ENCODE data around the gene CAPN7.
A peak's percentile ranks its signal among the peaks of the same experiment; 100 is the strongest.
"Not testable (repeated sequence)": the region's sequence is repeated elsewhere in the genome, so short reads cannot be mapped to it uniquely, and the experiment has no call there.

The CAPN7 gene

DNA sequence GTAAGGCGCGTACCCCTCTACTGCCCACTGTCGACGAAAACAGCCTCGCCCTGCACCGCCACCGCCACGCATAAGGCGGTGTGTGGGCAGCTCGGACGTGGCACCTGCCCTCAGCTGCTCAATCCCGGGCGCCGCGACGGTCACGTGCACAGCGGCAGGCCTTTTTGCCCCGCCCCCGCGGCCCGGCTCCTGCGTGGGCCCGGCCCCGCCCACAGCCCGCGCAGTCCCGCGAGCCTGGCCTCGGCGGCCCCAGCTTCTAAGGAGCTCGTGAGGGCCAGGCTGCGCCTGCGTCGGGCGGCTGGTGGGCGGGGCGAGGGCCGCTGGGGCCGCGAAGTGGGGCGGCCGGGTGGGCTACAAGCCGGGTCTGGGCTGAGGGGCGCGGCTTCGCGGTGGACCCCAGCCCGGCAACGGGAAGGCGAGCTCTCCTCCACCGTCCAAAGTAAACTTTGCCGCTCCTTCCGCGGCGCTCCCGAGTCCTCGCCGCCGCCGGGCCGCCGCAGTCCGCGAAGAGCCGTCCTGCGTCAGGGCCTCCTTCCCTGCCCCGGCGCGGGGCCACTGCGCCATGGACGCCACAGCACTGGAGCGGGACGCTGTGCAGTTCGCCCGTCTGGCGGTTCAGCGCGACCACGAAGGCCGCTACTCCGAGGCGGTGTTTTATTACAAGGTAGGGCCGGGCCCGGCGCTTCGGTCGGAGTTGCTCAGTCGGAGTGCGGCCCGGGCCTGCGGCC lies at the start of gene CAPN7:
TSS of gene CAPN7 (plus strand) at position 313 of the 728 bp plus-strand sequence. CDS start at position 563, 250 bp downstream.
- no peak for DNase-seq

DNA sequence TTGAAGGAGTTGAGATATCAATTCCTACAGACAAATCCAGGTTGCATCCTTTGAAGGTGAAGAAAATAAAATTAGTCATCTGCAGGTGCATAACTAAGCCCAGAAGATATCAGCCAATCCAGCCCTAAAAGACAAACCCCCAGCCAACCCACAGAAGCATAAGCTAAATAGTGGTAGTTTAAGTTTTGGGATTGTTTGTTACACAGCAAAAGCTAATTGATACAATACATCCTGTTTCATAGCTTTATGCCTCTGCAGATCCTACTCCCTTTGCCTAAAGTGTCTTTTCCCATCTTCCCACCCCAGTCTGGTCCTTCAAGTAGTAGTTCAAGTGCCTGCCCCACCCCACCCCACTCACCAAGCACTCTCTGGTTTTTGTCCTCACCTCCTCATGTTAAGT lies 48.6 kb upstream of the CAPN7 start:
- DNase-seq, result no peak

DNA sequence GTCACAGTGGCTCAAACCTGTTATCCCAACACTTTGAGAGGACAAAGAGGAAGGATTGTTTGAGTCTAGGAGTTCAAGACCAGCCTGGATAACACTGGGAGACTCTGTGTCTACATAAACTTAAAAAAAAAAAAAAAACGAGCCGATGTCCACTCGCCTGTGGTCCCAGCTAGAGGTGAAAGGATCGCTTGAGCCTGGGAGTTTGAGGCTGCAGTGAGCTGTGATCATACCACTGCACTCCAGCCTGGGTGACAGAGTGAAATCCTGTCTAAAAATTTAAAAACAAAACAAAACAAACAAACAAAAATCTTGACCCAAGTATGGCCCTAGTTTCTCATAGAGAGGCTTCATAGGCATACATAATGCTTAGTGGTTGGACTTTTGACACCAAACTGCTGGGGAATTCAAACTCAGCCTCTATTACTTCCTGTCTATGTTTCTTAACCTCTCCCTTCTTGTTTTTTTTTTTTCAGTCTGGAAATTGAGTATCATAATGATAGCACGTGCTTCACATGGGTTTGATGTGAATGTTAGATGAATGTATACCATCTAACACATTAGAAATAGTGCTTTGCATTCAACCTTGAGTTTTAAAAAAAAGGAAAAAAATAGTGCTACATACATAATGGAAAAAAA lies 46.4 kb upstream of the CAPN7 start:
- DNase-seq, result no peak

DNA sequence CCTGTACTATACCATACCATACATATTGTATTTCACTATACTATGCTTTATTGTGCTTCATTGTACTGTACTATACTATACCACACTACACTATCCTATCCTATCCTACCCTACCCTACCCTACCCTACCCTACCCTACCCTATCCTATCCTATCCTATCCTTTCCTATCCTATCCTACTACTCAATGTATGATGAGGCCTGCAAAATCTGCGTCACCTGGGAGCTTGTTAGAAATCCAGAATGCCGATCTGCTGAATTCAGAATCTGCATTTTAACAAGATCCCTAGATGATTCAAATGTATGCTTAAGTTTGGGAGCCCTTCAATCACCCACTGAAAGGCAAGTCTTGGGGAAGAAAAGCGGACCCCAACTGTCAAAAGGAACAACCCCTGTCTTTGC lies 45.4 kb upstream of the CAPN7 start:
- DNase-seq, result no peak

DNA sequence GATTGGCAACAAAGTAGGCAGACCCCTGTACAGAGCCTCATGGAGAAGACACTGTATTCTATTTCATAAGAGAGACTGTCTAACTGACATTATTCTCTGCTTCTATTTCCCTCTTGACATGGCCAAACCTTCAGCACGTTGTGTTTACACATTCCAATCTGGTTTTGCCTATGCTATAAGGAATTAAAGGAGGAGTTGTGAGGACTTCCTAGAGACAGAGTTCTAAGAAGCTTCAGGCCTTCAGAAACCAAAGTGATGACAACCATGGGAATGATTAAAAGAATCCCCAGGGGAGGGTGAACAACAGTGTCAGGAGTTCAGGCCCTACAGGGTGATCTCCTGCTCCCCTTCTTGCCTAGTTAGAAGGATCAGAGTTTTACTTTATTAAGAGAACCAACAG lies 44.9 kb upstream of the CAPN7 start:
- DNase-seq, result no peak

DNA sequence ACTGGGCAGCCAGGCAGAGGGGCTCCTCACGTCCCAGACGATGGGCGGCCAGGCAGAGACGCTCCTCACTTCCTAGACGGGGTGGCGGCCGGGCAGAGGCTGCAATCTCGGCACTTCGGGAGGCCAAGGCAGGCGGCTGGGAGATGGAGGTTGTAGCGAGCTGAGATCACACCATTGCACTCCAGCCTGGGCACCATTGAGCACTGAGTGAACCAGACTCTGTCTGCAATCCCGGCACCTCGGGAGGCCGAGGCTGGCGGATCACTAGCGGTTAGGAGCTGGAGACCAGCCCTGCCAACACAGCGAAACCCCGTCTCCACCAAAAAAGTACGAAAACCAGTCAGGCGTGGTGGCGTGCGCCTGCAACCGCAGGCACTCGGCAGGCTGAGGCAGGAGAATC lies 42.4 kb upstream of the CAPN7 start:
- DNase-seq, result not testable (repeated sequence)

DNA sequence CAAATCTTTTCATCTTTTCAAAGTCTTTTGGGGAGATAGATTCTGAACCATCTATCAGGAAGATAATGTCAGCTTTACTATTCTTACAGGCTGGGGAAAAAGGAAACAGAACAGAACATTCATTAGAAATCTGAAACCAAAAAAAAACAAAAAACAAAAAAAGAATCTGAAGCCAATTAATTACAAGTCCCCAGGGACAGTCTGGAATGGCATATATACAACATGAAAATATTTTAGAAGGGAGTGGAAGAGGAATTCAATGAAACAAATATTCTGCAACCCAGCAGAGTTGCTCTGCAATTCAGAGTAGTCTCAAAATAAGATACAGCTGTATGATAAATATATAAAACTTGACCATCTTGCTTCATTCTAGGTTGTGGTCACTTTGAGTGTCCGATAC lies 41.7 kb upstream of the CAPN7 start:
- no peak for DNase-seq

DNA sequence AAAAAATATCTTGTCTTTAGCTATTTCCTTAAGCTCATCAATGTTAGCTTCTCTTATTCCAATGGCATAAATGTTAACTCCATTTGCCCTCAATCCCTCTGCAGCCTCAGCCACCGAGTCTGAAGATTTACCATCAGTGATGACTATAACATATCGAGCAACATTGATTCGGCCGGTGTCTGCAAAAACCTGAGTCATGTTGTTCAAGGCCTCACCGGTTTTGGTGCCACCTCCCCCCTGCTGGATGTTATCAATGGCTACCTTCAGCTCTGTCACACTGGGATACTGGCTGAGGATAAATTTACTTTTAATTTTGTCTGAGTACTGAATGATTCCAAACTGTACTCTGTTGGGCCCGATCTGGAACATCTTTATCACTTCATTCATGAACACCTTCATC lies 41.0 kb upstream of the CAPN7 start:
- DNase-seq, result no peak

DNA sequence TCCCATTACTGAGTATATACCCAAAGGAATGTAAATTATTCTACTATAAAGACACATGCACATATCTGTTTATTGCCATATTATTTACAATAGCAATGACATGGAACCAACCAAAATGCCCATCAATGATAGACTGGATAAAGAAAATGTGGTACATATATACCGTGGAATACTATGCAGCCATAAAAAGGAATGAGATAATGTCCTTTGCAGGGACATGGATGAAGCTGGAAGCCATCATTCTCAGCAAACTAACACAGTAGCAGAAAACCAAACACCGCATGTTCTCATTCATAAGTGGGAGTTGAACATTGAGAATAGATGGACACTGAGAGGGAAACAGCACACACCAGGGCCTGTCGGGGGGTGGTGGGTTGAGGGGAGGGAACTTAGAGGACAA lies 39.7 kb upstream of the CAPN7 start:
- not testable (repeated sequence) for DNase-seq

DNA sequence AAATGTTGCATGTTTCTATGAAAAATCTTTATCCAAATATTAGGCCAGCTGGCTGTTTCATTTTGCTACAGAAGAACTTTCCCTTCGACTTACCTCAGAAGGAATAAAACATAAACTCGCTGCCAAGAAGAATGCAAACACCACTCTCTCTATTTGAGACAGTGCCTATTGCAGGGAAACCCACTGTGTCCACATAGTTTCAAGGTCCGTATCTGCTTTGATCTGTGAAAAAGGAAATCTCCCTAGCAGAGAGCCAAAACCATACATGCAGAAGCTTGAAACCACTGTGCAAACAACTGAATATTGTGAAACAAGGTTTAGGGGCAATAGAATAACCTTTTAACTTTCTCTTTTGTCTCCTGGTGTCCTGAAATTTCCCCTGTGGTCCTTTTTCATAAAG lies 35.0 kb upstream of the CAPN7 start:
- no peak for DNase-seq

DNA sequence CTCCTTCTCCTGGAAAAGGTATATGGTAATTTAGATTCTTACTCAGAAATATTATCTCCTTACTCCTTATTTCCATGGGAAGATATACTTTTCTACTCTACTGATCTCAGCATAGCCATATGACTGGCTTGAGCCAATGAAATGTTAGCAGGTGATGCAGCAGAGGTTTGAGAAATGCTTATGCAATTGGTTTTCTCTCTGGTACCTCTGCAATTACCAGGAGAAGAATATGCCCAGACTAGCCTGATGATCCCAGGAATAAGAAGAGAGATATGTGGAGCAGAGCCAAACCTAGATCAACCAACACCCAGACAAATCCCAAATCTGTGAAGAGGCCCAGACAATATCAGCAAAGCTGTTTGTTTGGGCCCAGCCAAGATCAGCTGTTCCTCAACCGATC lies 33.2 kb upstream of the CAPN7 start:
- no peak for DNase-seq

DNA sequence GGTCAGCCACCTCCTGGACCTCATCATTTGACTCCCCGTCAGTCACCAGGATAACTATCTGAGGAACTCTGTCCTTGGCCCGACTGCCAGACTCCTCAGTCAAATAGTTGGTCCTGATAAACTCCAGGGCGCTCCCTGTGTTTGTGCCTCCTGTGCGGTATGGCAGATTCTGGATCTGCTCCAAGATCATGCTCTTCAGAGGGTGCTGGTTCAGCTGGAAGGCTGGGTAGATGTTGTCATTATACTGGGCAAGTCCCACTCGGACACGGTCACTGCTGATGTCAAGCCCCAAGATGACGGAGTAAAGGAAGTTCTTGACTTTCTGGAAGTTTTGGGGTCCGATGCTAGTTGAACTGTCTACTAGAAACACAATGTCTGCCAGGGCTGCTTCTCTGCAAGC lies 31.1 kb upstream of the CAPN7 start:
- no peak for DNase-seq

DNA sequence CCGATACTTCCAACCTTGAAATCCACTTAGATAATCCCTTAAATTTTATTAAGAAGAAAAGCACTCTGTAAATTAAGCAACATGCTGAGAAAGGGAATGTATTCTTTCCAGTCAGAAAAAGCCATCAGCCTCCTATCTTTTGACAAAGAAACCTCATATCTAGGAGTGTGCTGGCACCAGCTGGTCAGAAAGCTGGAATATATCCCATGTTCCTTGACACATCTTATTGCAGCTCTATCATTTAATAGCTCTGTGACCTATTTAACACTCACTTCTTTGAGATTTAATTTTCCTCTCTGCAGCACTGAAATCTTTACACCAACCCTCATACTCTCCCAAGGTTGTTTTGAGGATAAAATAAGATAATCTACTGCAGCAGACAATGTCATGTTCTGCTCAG lies 30.4 kb upstream of the CAPN7 start:
- no peak for DNase-seq

DNA sequence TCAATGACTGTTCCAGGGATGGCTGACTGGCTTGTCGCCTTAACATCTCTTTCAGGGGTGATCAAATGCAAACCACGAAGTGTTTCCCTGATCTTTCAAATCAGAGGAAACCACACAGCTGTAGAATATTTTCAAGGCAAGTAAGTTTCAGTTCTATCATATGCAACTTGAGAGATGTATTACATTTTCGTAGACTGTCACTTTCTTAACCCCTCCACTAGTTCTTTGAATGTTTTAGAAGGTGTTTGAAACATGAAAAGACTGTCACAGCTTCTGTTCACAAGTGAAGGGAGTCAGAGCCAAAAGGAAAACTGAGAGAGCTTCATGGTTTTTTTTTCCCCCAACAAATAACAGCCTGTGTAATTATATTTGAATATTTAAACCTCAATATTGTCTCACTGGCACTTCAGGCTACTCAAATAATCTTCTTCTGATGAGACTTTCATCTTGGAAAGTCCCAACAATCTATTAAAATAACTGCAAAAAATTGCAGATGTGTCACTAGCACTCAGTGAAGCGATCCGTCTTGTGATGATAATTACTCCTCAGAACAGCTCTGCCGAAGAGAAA lies 25.9 kb upstream of the CAPN7 start:
- DNase-seq, result no peak

DNA sequence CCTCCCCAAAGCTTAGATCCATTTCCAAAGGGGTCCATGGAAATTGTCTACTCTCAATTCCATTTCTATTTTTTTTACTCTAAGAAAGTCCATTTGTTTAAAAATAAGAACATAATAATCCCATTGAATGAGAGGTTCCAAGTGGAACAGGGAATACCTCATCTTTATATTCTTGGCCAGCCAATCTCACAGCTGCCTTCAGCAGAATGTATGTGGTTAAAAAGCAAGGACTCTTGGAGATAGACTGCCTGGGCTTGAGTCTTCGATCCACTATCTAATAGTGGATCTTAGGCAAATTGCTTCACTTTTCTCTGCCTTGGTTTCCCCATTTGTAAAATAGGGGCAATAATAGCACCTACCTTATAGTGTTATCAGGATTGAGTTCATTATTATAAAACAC lies 24.5 kb upstream of the CAPN7 start:
- DNase-seq, result no peak

DNA sequence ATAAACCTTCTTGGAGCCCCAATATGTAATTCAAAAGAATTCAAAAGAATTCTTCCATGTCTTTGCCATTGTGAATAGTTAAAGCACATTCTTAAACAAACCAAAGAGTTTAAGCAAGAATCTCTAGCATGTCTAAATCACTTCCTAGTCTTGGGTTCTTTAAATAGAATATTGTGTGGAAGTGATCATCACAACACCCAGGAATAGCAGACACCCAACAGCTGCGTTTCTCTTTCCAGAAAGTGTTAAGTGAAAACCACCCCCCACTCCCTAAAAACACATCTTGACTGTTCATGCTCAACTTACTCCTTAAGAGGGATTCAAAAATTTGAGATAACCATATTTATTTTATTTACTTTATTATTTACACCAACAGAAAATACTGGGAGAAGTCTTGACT lies 24.1 kb upstream of the CAPN7 start:
- DNase-seq, result no peak

DNA sequence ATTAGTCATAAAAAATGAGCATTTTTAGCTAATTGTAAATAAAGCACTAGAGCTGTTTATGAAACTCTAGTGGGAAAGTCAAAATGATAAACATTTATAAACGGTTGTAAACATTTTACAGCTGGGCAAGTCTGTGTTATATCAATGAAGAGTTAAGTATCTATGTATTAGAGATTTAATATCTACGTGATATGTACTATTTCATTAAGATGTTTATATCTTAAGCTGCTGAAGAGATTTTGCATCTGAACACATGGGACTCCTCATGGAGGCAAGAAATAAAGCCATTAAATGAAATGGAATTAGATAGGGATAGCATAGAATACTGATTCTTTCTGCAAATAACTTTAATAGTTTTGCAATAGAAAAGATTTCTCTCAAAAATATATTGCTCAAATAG lies 23.0 kb upstream of the CAPN7 start:
- no peak for DNase-seq

DNA sequence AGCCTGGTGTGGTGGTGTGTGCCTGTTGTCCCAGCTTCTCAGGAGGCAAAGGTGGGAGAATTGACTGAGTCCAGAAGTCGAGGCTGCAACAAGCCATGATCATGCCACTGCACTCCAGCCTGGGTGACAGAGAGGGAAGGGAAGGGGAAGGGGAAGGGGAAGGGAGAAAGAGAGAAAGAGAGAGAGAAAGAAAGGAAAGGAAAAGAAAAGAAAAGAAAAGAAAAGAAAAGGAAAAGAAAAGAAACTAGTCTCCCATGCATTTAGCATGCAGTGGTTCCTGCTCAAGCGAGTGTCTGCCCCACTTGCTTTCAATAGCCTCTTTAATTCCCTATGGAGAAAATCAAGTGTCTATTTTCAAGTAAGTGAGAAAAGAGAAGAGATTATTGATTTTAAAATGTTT lies 20.6 kb upstream of the CAPN7 start:
- no peak for DNase-seq

DNA sequence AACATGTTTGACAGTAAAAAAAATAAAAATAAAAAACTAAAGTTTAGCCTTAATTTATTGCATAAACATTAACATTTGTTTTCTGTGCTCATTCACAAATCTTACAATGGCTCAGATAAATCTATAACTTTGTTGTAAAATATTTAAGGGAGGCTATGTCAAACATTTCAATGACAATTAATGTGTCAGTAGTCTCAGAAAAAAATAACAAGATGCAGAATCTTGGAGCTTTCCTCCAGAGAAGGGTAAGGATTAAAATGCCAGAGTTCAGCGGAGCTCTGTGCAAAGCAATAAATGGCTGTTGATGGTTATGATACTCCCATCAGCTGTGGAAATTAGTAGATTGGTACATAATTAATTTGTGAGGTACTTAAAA lies 20.0 kb upstream of the CAPN7 start:
- DNase-seq, result no peak

DNA sequence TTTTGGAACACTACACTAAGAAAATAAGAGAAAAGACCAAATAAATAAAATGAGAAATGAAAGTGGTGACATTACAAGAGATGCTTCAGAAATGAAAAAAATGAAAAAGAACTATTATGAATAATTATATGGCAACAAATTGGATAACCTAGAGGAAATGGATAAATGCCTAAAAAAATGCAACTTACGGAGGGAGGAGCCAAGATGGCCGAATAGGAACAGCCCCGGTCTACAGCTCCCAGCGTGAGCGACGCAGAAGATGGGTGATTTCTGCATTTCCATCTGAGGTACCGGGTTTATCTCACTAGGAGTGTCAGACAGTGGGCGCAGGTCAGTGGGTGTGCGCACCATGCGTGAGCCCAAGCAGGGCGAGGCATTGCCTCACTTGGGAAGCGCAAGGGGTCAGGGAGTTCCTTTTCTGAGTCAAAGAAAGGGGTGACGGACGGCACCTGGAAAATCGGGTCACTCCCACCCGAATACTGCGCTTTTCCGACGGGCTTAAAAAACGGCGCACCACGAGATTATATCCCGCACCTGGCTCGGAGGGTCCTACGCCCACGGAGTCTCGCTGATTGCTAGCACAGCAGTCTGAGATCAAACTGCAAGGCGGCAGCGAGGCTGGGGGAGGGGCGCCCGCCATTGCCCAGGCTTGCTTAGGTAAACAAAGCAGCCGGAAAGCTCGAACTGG lies 19.4 kb upstream of the CAPN7 start:
- DNase-seq, result peak; percentile 6

DNA sequence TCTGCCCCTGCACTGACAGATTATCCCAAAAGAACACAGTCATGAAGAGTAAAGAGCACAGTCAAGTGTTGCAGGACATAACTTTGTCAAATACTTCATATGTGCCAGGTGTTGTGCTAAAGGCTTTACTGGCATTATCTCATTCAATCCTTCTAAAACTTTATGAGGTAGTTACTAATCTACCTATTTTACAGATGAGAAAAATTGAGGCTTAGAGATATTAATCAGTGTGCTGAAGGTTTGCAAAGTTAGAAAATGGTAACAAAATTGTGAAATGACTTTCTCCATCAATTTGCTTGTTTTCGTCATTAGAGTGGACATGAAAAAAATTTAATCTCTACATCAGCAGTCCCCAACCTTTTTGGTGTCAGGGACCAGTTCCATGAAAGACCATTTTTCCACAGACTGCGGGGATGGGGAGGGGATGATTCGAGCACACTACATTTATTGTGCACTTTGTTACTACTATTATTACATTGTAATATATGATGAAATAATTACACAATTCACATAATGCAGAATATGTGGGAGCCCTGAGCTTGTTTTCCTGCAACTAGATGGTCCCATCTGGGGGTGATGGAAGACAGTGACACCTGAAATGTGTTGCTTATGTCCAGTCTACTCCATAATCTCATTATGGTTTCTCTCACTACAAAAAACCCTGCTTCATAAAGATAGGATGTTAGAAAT lies 8.6 kb upstream of the CAPN7 start:
- DNase-seq, result no peak

DNA sequence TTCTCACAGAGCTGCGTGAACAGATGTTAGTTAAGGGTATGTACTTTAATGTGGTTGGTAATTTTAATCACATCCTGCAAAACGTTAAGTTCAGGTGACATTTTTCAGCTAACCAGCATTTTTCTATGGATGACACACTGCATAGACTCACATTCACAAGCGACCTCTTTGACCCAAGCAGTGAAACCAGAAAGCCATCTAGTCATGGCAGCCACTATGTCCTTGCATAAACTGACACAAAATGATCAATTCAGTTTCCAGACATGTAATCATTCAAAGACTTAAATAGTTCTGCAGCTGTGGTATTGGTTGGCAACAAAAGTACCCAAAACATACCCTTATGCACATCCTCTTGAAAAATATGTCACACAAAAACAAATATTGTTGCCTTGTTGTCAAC lies 7.4 kb upstream of the CAPN7 start:
- no peak for DNase-seq

DNA sequence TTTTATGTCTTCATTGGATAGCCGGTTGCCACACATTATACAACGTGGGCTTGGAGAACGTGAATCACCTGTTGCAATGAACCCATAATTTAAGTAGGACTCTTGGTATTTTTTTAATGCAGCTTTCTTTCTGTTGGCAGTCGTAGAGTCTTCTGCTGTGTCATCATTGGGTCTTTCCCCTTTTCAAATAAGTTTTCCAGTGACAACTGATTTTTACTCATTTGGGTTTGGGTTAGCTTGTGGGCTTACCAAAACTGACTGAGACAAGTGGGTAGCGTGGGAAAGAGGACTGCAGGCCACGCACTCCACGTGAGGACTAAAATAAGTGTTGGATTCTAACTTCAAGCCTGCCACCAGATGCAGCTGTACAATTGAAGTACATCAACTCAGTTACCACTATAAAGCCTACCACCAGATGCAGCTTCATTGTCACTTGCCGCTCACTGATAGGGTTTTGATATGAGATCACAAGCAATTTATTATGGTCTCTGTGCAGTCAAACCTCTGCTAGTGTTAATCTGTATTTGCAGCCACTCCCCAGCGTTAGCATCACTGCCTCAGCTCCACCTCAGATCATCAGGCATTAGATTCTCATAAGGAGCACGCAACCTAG lies 6.4 kb upstream of the CAPN7 start:
- DNase-seq, result no peak
